CD8-positive, alpha-beta memory T cell (primary cell): ENCODE data around the gene UCN2. TPM values are rescaled to one million over a fixed set of nuclear protein-coding genes. Genes with fewer than 3 reads are reported as not detected.

Experiments used
- CTCF ChIA-PET: fragments of 350-600 bp; sonication (Branson Sonifier 250); formaldehyde crosslinking; loops from one replicate; lab custom pipeline; 2021; ENCODE audit warnings: antibody characterized with exemption; lab: Charles Lee
- POLR2A ChIA-PET: fragments of 350-600 bp; sonication (Branson Sonifier 250); formaldehyde crosslinking; loops from one replicate; lab custom pipeline; 2021; ENCODE audit warnings: antibody characterized with exemption; lab: Charles Lee
- DNase-seq, 5 donors: peaks; one replicate each; pipeline versions ENCODE4 v3.0.0 to v3.0.0-alpha.2; 2020 to 2022; ENCODE audit warnings: mixed read lengths in 1 of 5
- H3K27ac ChIP-seq: one replicate; pipeline ENCODE4 v1.7.0; 2013; ENCODE audit warnings: low read depth, mild to moderate bottlenecking, low read length, moderate library complexity
- H3K27me3 ChIP-seq: 2 replicates; pipeline ENCODE4 v1.7.0; 2013; ENCODE audit warnings: low read length, mild to moderate bottlenecking; ENCODE audit not compliant: insufficient read depth, poor library complexity, severe bottlenecking
- H3K36me3 ChIP-seq: 2 replicates; pipeline ENCODE4 v1.7.0; 2013; ENCODE audit warnings: mild to moderate bottlenecking, low read length, moderate library complexity; ENCODE audit not compliant: insufficient read depth
- H3K4me1 ChIP-seq: 2 replicates; pipeline ENCODE4 v1.7.0; 2013; ENCODE audit warnings: mild to moderate bottlenecking, low read length, moderate library complexity; ENCODE audit not compliant: insufficient read depth
- H3K4me3 ChIP-seq: 2 replicates; pipeline ENCODE4 v1.7.0; 2013; ENCODE audit warnings: mild to moderate bottlenecking, low read length
- H3K9me3 ChIP-seq: 2 replicates; pipeline ENCODE4 v1.7.0; 2013; ENCODE audit warnings: mild to moderate bottlenecking, low read length
- H3K27ac Mint-ChIP-seq, 8 donors: one replicate each; pipeline ENCODE4 v1.8.0; 2020 to 2021; ENCODE audit warnings: mixed read lengths in 8 of 8, mild to moderate bottlenecking in 6 of 8, inconsistent platforms in 3 of 8, moderate library complexity in 3 of 8
- H3K27me3 Mint-ChIP-seq, 2 donors: one replicate each; pipeline ENCODE4 v1.8.0; 2020 to 2021; ENCODE audit warnings: mixed read lengths in 2 of 2, mild to moderate bottlenecking in 1 of 2, moderate library complexity in 1 of 2
- H3K36me3 Mint-ChIP-seq, 3 donors: one replicate each; pipeline ENCODE4 v1.8.0; 2020 to 2021; ENCODE audit warnings: mixed read lengths in 3 of 3, inconsistent platforms in 1 of 3, mild to moderate bottlenecking in 1 of 3
- H3K4me1 Mint-ChIP-seq, 3 donors: one replicate each; pipeline ENCODE4 v1.8.0; 2020 to 2021; ENCODE audit warnings: mixed read lengths in 3 of 3, inconsistent platforms in 1 of 3, mild to moderate bottlenecking in 1 of 3
- H3K4me3 Mint-ChIP-seq, 7 donors: one replicate each; pipeline ENCODE4 v1.8.0; 2020 to 2021; ENCODE audit warnings: mixed read lengths in 7 of 7, mild to moderate bottlenecking in 6 of 7, moderate library complexity in 4 of 7, inconsistent platforms in 2 of 7
- H3K9me3 Mint-ChIP-seq, 5 donors: one replicate each; pipeline ENCODE4 v1.8.0; 2020 to 2022; ENCODE audit warnings: mixed read lengths in 5 of 5, mild to moderate bottlenecking in 3 of 5, moderate library complexity in 2 of 5, inconsistent platforms in 1 of 5
- polyA plus RNA-seq: library from polyadenylated mRNA; unstranded; fragments of 300-500 nt; fragmentation: Illumina TruSeq; gene quantifications from one replicate; pipeline ENCODE4 v1.2.3, GENCODE V29; 2021
- total RNA-seq, 2 experiments: library from RNA; stranded (reverse); gene quantifications; one replicate each; pipeline ENCODE4 v1.2.3, GENCODE V29; 2021

The UCN2 gene
- total and polyA plus RNA-seq, 3 experiments from 2014 or later = not detected

DNA sequence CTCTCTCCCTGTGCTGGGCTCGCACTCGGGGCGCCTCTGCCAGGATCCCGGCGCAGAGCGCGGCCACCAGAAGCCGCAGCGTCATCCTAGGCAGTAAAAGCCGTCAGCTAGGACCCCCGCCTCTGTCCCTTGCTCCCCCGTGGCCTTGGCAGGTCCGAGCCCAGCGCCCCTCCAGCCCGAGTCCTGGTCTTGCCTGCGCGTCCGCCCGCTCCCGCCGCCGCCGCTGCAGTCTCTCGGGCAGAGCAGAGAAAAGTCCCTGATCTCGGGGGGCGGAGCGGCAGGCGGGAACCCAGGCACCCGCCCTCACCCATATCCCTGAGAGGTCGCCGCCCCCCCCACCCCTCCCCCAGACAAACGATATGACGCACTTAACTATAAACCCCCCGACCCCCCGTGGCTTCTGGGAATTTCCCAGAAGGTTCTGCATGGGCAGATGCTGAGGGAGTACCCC is 31.5 kb upstream of the UCN2 start, which contains the start of gene COL7A1:
COL7A1 (minus strand) TSS at position 255 of the 451 bp plus-strand sequence; CDS start at position 85, 170 bp downstream.
- peaks cover 11% of the 10 kb centered on the region for H3K36me3 ChIP-seq
- Mint-ChIP-seq H3K4me1 (peaks cover 0 to 11% (median 2%) of the 10 kb centered on the region in 3 donors), H3K9me3 (no peaks in the 10 kb centered on the region), H3K27ac (peak within 1 kb of the TSS in 1 of 8 donors; percentile 94), H3K36me3 (peaks cover 0 to 33% (median 5%) of the 10 kb centered on the region in 3 donors), H3K4me3 (peak within 1 kb of the TSS in 1 of 7 donors; percentile 23), H3K27me3 (peaks cover 15 to 38% of the 10 kb centered on the region in 2 donors)
- POLR2A ChIA-PET = no interaction called here
- no peaks in the 10 kb centered on the region for H3K27me3 ChIP-seq
- H3K9me3 ChIP-seq = no peaks in the 10 kb centered on the region
- no peaks in the 10 kb centered on the region for H3K4me1 ChIP-seq
- no peak within 1 kb of the TSS for H3K27ac ChIP-seq
- CTCF ChIA-PET = no interaction called here
- no peak within 1 kb of the TSS for H3K4me3 ChIP-seq
- DNase-seq = no peak

DNA sequence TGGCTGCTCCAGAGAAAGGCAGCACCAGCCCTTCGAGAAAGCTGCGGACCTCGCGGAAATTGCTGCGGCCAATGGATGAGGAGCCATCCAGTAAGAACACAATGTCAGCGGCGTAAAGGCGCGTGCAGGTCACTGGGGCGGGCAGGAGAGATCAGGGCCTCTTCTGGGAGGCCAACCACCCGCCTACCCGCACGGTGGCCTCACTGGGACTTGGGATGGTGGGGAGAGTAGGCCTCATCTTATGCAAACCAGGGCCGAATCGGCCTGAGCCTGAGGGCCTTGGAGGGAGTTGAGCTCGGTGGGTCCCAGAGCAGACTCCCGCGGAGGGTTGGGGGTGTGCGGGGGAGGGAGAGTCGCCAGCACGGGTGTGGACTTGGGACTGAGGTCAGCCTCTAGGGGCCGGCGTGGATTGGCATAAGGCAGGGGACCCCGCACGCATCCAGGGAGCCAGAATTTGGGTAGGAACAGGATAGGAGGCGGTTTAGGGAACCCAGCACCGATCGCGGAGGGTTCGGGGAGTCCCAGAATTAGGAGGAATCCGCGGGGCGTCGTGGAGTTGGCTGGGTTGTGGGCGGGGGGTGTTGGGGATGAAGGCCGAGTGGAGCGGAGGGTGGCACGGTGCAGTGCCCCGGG is 31.0 kb upstream of the UCN2 start:
- Histone ChIP-seq H3K36me3 (peaks cover 5% of the 10 kb centered on the region), H3K9me3 (no peaks in the 10 kb centered on the region), H3K27ac (no peak overlapping the region), H3K27me3 (no peaks in the 10 kb centered on the region), H3K4me3 (no peak overlapping the region), H3K4me1 (no peaks in the 10 kb centered on the region)
- DNase-seq = no peak
- Mint-ChIP-seq H3K36me3 (peaks cover 0 to 27% (median 4%) of the 10 kb centered on the region in 3 donors), H3K4me3 (peak overlapping the region in 1 of 7 donors; percentile 23), H3K27ac (no peak overlapping the region), H3K27me3 (peaks cover 17 to 42% of the 10 kb centered on the region in 2 donors), H3K4me1 (peaks cover 0 to 11% (median 2%) of the 10 kb centered on the region in 3 donors), H3K9me3 (no peaks in the 10 kb centered on the region)
- POLR2A ChIA-PET = no interaction called here
- CTCF ChIA-PET = no interaction called here

- H3K27me3 ChIP-seq = no peaks in the 10 kb centered on the region
- no peaks in the 10 kb centered on the region for H3K36me3 ChIP-seq
- H3K27ac ChIP-seq = no peak overlapping the region
- Mint-ChIP-seq H3K27ac (no peak overlapping the region), H3K4me1 (peaks cover 0 to 11% (median 2%) of the 10 kb centered on the region in 3 donors), H3K4me3 (no peak overlapping the region), H3K9me3 (no peaks in the 10 kb centered on the region), H3K27me3 (peaks cover 23 to 51% of the 10 kb centered on the region in 2 donors), H3K36me3 (peaks cover 0 to 16% (median 1%) of the 10 kb centered on the region in 3 donors)
- ChIA-PET CTCF (no interaction called here), POLR2A (no interaction called here)
- no peaks in the 10 kb centered on the region for H3K9me3 ChIP-seq
- no peak for DNase-seq
- no peak overlapping the region for H3K4me3 ChIP-seq
- H3K4me1 ChIP-seq = no peaks in the 10 kb centered on the region
Measured at GRCh38 chr3:48593337-48593736, 29.8 kb upstream of the UCN2 start.

DNA sequence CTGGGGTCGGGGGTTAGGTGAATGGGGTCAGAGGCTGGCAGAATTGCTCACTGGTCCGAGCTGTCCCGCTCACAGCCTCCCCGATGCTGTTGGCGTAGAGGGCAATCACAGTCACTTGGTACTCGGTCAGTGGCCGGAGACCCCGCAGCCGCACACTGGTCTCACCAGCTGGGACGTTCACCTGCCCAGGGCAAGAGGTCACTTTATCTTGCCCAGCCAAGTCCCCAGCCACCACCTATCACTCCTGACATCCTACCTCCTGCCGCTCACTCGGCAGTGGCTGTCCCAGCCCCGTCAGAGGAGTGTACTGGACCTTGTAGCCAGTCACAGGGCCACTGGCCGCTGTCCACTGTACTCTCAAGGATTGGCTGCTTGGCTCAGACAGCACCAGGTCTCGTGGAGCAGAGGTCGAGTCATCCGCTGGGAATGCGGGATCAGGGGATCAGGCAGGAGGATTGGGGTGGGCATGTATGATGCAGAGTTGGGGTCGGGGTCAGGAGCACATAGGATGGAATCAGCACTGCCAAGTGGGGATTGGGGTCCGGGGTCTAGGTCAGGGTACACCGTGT is 29.0 kb upstream of the UCN2 start:
- H3K27ac ChIP-seq = no peak overlapping the region
- Mint-ChIP-seq H3K4me1 (peaks cover 0 to 11% (median 2%) of the 10 kb centered on the region in 3 donors), H3K27me3 (peaks cover 27 to 59% of the 10 kb centered on the region in 2 donors), H3K36me3 (peaks cover 0 to 8% (median 0%) of the 10 kb centered on the region in 3 donors), H3K9me3 (no peaks in the 10 kb centered on the region), H3K27ac (no peak overlapping the region), H3K4me3 (no peak overlapping the region)
- no peaks in the 10 kb centered on the region for H3K9me3 ChIP-seq
- no peak for DNase-seq
- H3K4me1 ChIP-seq = no peaks in the 10 kb centered on the region
- no peaks in the 10 kb centered on the region for H3K36me3 ChIP-seq
- CTCF ChIA-PET = no interaction called here
- no peak overlapping the region for H3K4me3 ChIP-seq
- H3K27me3 ChIP-seq = no peaks in the 10 kb centered on the region
- POLR2A ChIA-PET = no interaction called here

DNA sequence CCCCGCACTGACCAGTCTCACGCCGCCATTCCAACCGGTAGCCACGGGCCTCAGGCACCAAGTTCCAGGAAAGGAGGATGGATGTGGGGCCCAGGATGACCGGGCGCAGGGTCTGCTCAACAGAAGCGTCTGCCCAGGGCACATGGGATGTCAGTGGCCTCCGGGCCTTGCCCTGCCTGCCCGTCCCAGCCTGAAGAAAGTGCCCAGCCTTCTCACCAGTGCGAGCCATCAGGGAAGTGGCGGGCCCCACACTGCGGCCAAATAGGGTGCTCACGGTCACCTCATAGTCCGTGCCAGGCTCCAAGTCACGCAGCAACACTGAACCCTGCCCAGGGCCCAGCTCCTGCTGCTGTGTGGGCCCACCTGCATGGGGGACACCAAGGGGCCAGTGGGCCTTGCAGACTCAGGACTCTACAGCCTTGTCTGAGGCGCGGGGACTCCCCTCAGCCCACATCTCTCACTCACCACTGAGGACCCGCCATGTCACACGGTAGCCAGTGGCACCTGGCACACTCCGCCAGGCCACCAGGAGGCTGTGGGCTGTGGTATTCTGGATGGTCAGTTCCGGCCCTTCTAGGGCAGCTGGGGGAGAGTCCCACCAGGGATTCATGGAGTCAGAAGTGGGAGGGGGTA is 28.4 kb upstream of the UCN2 start:
- peaks cover 0 to 11% (median 2%) of the 10 kb centered on the region in 3 donors for H3K4me1 Mint-ChIP-seq
- no peaks in the 10 kb centered on the region for H3K36me3 ChIP-seq
- H3K4me1 ChIP-seq = no peaks in the 10 kb centered on the region
- H3K9me3 ChIP-seq = no peaks in the 10 kb centered on the region
- H3K36me3 Mint-ChIP-seq = peaks cover 0 to 2% (median 0%) of the 10 kb centered on the region in 3 donors
- no peaks in the 10 kb centered on the region for H3K27me3 ChIP-seq
- ChIA-PET CTCF (no interaction called here), POLR2A (no interaction called here)
- H3K27ac ChIP-seq = no peak overlapping the region
- no peak for DNase-seq
- H3K4me3 ChIP-seq = no peak overlapping the region
- H3K27me3 Mint-ChIP-seq = peaks cover 27 to 63% of the 10 kb centered on the region in 2 donors
- H3K9me3 Mint-ChIP-seq = no peaks in the 10 kb centered on the region
- no peak overlapping the region for H3K27ac Mint-ChIP-seq
- H3K4me3 Mint-ChIP-seq = no peak overlapping the region

GRCh38 chr3:48591436-48591835 is 27.9 kb upstream of the UCN2 start:
- Histone ChIP-seq H3K27me3 (no peaks in the 10 kb centered on the region), H3K4me1 (no peaks in the 10 kb centered on the region), H3K36me3 (no peaks in the 10 kb centered on the region), H3K4me3 (no peak overlapping the region), H3K27ac (no peak overlapping the region), H3K9me3 (no peaks in the 10 kb centered on the region)
- Mint-ChIP-seq H3K36me3 (no peaks in the 10 kb centered on the region), H3K9me3 (no peaks in the 10 kb centered on the region), H3K4me1 (peaks cover 0 to 11% (median 2%) of the 10 kb centered on the region in 3 donors), H3K27ac (no peak overlapping the region), H3K4me3 (no peak overlapping the region), H3K27me3 (peaks cover 27 to 67% of the 10 kb centered on the region in 2 donors)
- ChIA-PET POLR2A (no interaction called here), CTCF (no interaction called here)
- no peak for DNase-seq

GRCh38 chr3:48588230-48588629 is 24.6 kb upstream of the UCN2 start:
- CTCF ChIA-PET = no interaction called here

GRCh38 chr3:48587686-48588085 is 24.1 kb upstream of the UCN2 start:
- no peaks in the 10 kb centered on the region for H3K9me3 Mint-ChIP-seq
- no peak for DNase-seq
- H3K36me3 Mint-ChIP-seq = no peaks in the 10 kb centered on the region
- no peak overlapping the region for H3K4me3 Mint-ChIP-seq
- ChIA-PET CTCF (no interaction called here), POLR2A (no interaction called here)
- H3K27ac ChIP-seq = no peak overlapping the region
- H3K9me3 ChIP-seq = no peaks in the 10 kb centered on the region
- H3K27ac Mint-ChIP-seq = no peak overlapping the region
- H3K4me1 ChIP-seq = no peaks in the 10 kb centered on the region
- H3K27me3 Mint-ChIP-seq = peaks cover 17 to 46% of the 10 kb centered on the region in 2 donors
- H3K4me1 Mint-ChIP-seq = no peaks in the 10 kb centered on the region
- H3K4me3 ChIP-seq = no peak overlapping the region
- H3K36me3 ChIP-seq = no peaks in the 10 kb centered on the region
- no peaks in the 10 kb centered on the region for H3K27me3 ChIP-seq

More at GRCh38 chr3:48588230-48588629, 24.6 kb upstream of the UCN2 start:
- no peak overlapping the region for H3K4me3 Mint-ChIP-seq
- no peak for DNase-seq
- no peaks in the 10 kb centered on the region for H3K4me1 ChIP-seq
- no peak overlapping the region for H3K4me3 ChIP-seq
- POLR2A ChIA-PET = no interaction called here
- H3K4me1 Mint-ChIP-seq = no peaks in the 10 kb centered on the region
- no peaks in the 10 kb centered on the region for H3K36me3 ChIP-seq
- no peaks in the 10 kb centered on the region for H3K27me3 ChIP-seq
- H3K36me3 Mint-ChIP-seq = no peaks in the 10 kb centered on the region
- no peak overlapping the region for H3K27ac Mint-ChIP-seq
- H3K27ac ChIP-seq = no peak overlapping the region
- H3K27me3 Mint-ChIP-seq = peaks cover 23 to 51% of the 10 kb centered on the region in 2 donors
- H3K9me3 ChIP-seq = no peaks in the 10 kb centered on the region
- no peaks in the 10 kb centered on the region for H3K9me3 Mint-ChIP-seq
